Mucosa of stomach (tissue), 1 donor: ENCODE measurements around the gene KRT6B.
"Not testable (repeated sequence)": the region's sequence is repeated elsewhere in the genome, so short reads cannot be mapped to it uniquely, and the experiment has no call there.

Experiments
- H3K27me3 ChIP-seq: one replicate; pipeline ENCODE4 v1.7.0; 2013; ENCODE audit warnings: mild to moderate bottlenecking, low read length; ENCODE audit not compliant: control insufficient read depth, insufficient read depth
- H3K36me3 ChIP-seq: one replicate; pipeline ENCODE4 v1.7.0; 2013; ENCODE audit warnings: low read length; ENCODE audit not compliant: control insufficient read depth, insufficient read depth
- H3K4me1 ChIP-seq: one replicate; pipeline ENCODE4 v1.7.0; 2013; ENCODE audit warnings: mild to moderate bottlenecking, low read length; ENCODE audit not compliant: control insufficient read depth, insufficient read depth
- H3K4me3 ChIP-seq: one replicate; pipeline ENCODE4 v1.7.0; 2013; ENCODE audit warnings: low read length
- H3K9ac ChIP-seq: one replicate; pipeline ENCODE4 v1.7.0; 2013; ENCODE audit warnings: mild to moderate bottlenecking, low read length, moderate library complexity
- H3K9me3 ChIP-seq: one replicate; pipeline ENCODE4 v1.7.0; 2013; ENCODE audit warnings: mild to moderate bottlenecking, low read length, moderate library complexity; ENCODE audit not compliant: control insufficient read depth
- donor health status: Pancreatic carcinoma.

Gene KRT6B

GRCh38 chr12:52452101-52452500 is at the start of gene KRT6B:
TSS of gene KRT6B (minus strand) at chr12:52452146. CDS start at chr12:52452078, 68 bp downstream.
- H3K4me1 ChIP-seq = peaks cover 3% of the 10 kb centered on the region
- no peaks in the 10 kb centered on the region for H3K9me3 ChIP-seq
- H3K4me3 ChIP-seq = no peak within 1 kb of the TSS
- H3K36me3 ChIP-seq = no peaks in the 10 kb centered on the region
- no peaks in the 10 kb centered on the region for H3K27me3 ChIP-seq
- no peak within 1 kb of the TSS for H3K9ac ChIP-seq

GRCh38 chr12:52501490-52501889 is 49.5 kb upstream of the KRT6B start:
- H3K27me3 ChIP-seq = no peaks in the 10 kb centered on the region
- no peaks in the 10 kb centered on the region for H3K4me1 ChIP-seq
- H3K9me3 ChIP-seq = no peaks in the 10 kb centered on the region
- no peak overlapping the region for H3K4me3 ChIP-seq
- no peak overlapping the region for H3K9ac ChIP-seq
- H3K36me3 ChIP-seq = no peaks in the 10 kb centered on the region

- not testable (repeated sequence) for H3K27me3 ChIP-seq, H3K4me3 ChIP-seq, H3K36me3 ChIP-seq, H3K9ac ChIP-seq, H3K9me3 ChIP-seq, H3K4me1 ChIP-seq
These were observed 48.6 kb upstream of the KRT6B start for GRCh38 chr12:52500574-52500973.

- Histone ChIP-seq H3K9ac (no peak overlapping the region), H3K4me3 (no peak overlapping the region), H3K27me3 (no peaks in the 10 kb centered on the region), H3K36me3 (no peaks in the 10 kb centered on the region), H3K4me1 (no peaks in the 10 kb centered on the region), H3K9me3 (no peaks in the 10 kb centered on the region)
These were observed 48.0 kb upstream of the KRT6B start for GRCh38 chr12:52499806-52500560.

- Histone ChIP-seq H3K36me3 (no peaks in the 10 kb centered on the region), H3K4me1 (no peaks in the 10 kb centered on the region), H3K4me3 (no peak overlapping the region), H3K9me3 (no peaks in the 10 kb centered on the region), H3K27me3 (no peaks in the 10 kb centered on the region), H3K9ac (no peak overlapping the region)
These were observed 47.0 kb upstream of the KRT6B start for GRCh38 chr12:52498946-52499345.

- H3K9ac ChIP-seq = no peak overlapping the region
- H3K4me1 ChIP-seq = no peaks in the 10 kb centered on the region
- no peaks in the 10 kb centered on the region for H3K36me3 ChIP-seq
- H3K4me3 ChIP-seq = no peak overlapping the region
- H3K9me3 ChIP-seq = no peaks in the 10 kb centered on the region
- no peaks in the 10 kb centered on the region for H3K27me3 ChIP-seq
These were observed 46.0 kb upstream of the KRT6B start for GRCh38 chr12:52497975-52498374.

GRCh38 chr12:52496590-52497071 is 44.7 kb upstream of the KRT6B start:
- H3K9me3 ChIP-seq = no peaks in the 10 kb centered on the region
- no peaks in the 10 kb centered on the region for H3K27me3 ChIP-seq
- no peaks in the 10 kb centered on the region for H3K36me3 ChIP-seq
- H3K9ac ChIP-seq = no peak overlapping the region
- H3K4me3 ChIP-seq = no peak overlapping the region
- no peaks in the 10 kb centered on the region for H3K4me1 ChIP-seq

GRCh38 chr12:52496054-52496453 is 44.1 kb upstream of the KRT6B start:
- Histone ChIP-seq H3K36me3 (no peaks in the 10 kb centered on the region), H3K9ac (no peak overlapping the region), H3K4me1 (no peaks in the 10 kb centered on the region), H3K27me3 (no peaks in the 10 kb centered on the region), H3K9me3 (no peaks in the 10 kb centered on the region), H3K4me3 (no peak overlapping the region)

GRCh38 chr12:52495389-52495788 is 43.4 kb upstream of the KRT6B start:
- no peak overlapping the region for H3K9ac ChIP-seq
- no peaks in the 10 kb centered on the region for H3K4me1 ChIP-seq
- H3K27me3 ChIP-seq = no peaks in the 10 kb centered on the region
- H3K9me3 ChIP-seq = no peaks in the 10 kb centered on the region
- H3K36me3 ChIP-seq = no peaks in the 10 kb centered on the region
- no peak overlapping the region for H3K4me3 ChIP-seq

- no peaks in the 10 kb centered on the region for H3K27me3 ChIP-seq
- H3K4me1 ChIP-seq = no peaks in the 10 kb centered on the region
- no peak overlapping the region for H3K4me3 ChIP-seq
- no peak overlapping the region for H3K9ac ChIP-seq
- H3K9me3 ChIP-seq = no peaks in the 10 kb centered on the region
- H3K36me3 ChIP-seq = no peaks in the 10 kb centered on the region
These were observed 42.6 kb upstream of the KRT6B start for GRCh38 chr12:52494518-52494917.

- Histone ChIP-seq H3K4me3 (no peak overlapping the region), H3K27me3 (no peaks in the 10 kb centered on the region), H3K9me3 (no peaks in the 10 kb centered on the region), H3K4me1 (no peaks in the 10 kb centered on the region), H3K36me3 (no peaks in the 10 kb centered on the region), H3K9ac (no peak overlapping the region)
These were observed 42.2 kb upstream of the KRT6B start for GRCh38 chr12:52494100-52494499.

GRCh38 chr12:52493172-52493571 is 41.2 kb upstream of the KRT6B start, which contains the start of gene KRT6A:
TSS of gene KRT6A (minus strand) at chr12:52493257. CDS start at chr12:52493188, 69 bp downstream.
- Histone ChIP-seq H3K9me3 (no peaks in the 10 kb centered on the region), H3K36me3 (no peaks in the 10 kb centered on the region), H3K4me1 (no peaks in the 10 kb centered on the region), H3K4me3 (no peak within 1 kb of the TSS), H3K27me3 (no peaks in the 10 kb centered on the region), H3K9ac (no peak within 1 kb of the TSS)
